Keratinocyte (primary cell): ENCODE data around the gene PDGFB. TPM values are rescaled to one million over a fixed set of nuclear protein-coding genes. Genes with fewer than 3 reads are reported as not detected.

ENCODE experiments used
- DNase-seq: peaks from one replicate; pipeline ENCODE4 v3.0.0-alpha.2; 2011; ENCODE audit warnings: low read depth, missing footprints, low spot score
- FAIRE-seq: peaks from 2 replicates; lab custom pipeline; 2011; peaks lifted over from hg19 to GRCh38; lab: Jason Lieb, UNC
- H2AFZ ChIP-seq: 2 replicates; pipeline ENCODE4 v1.6.0; 2012; ENCODE audit warnings: low read length, control low read depth, inconsistent platforms; ENCODE audit not compliant: control insufficient read depth
- H3K27ac ChIP-seq: 2 replicates; pipeline ENCODE4 v1.5.1; 2011; ENCODE audit warnings: low read length; ENCODE audit not compliant: control insufficient read depth, insufficient read depth
- H3K27me3 ChIP-seq: 3 replicates; pipeline ENCODE4 v1.6.0; 2011; ENCODE audit warnings: low read length; ENCODE audit not compliant: control insufficient read depth, insufficient read depth; ENCODE audit errors: extremely low read depth
- H3K36me3 ChIP-seq, 2 experiments: 2 replicates in 1 of 2; 3 replicates in 1 of 2; pipeline ENCODE4 v1.5.1; 2011; ENCODE audit warnings: low read length in 2 of 2, mild to moderate bottlenecking in 1 of 2; ENCODE audit not compliant: control insufficient read depth in 2 of 2, insufficient read depth in 2 of 2; ENCODE audit errors: extremely low read depth in 1 of 2
- H3K4me1 ChIP-seq: 3 replicates; pipeline ENCODE4 v1.5.1; 2011; ENCODE audit warnings: low read length; ENCODE audit not compliant: control insufficient read depth, insufficient read depth; ENCODE audit errors: extremely low read depth
- H3K4me2 ChIP-seq: 3 replicates; pipeline ENCODE4 v1.6.0; 2011; ENCODE audit warnings: low read depth, low read length; ENCODE audit not compliant: control insufficient read depth, insufficient read depth; ENCODE audit errors: extremely low read depth
- H3K4me3 ChIP-seq, 3 experiments: fragments of 200-600 bp in 1 of 3; sonication (generic) in 1 of 3; 2 replicates in 2 of 3; 3 replicates in 1 of 3; pipeline ENCODE4 v1.5.1; 2011 to 2016; ENCODE audit warnings: low read length in 3 of 3, mild to moderate bottlenecking in 3 of 3, control low read depth in 2 of 3, inconsistent platforms in 1 of 3, low read depth in 1 of 3, mixed read lengths in 1 of 3, mixed run types in 1 of 3, moderate library complexity in 1 of 3; ENCODE audit not compliant: control insufficient read depth in 2 of 3, insufficient read depth in 2 of 3; ENCODE audit errors: extremely low read depth in 1 of 3
- H3K79me2 ChIP-seq: 2 replicates; pipeline ENCODE4 v1.6.0; 2012; ENCODE audit warnings: low read length; ENCODE audit not compliant: control insufficient read depth, insufficient read depth
- H3K9ac ChIP-seq: 3 replicates; pipeline ENCODE4 v1.6.0; 2011; ENCODE audit warnings: low read length; ENCODE audit not compliant: control insufficient read depth, insufficient read depth; ENCODE audit errors: extremely low read depth
- H3K9me1 ChIP-seq: 3 replicates; pipeline ENCODE4 v1.6.0; 2011; ENCODE audit warnings: low read length; ENCODE audit not compliant: control insufficient read depth, insufficient read depth; ENCODE audit errors: extremely low read depth
- H3K9me3 ChIP-seq: 2 replicates; pipeline ENCODE4 v1.5.1; 2012; ENCODE audit warnings: low read depth, low read length; ENCODE audit not compliant: control insufficient read depth
- H4K20me1 ChIP-seq: 3 replicates; pipeline ENCODE4 v1.6.0; 2011; ENCODE audit warnings: low read length; ENCODE audit not compliant: control insufficient read depth, insufficient read depth; ENCODE audit errors: extremely low read depth
- CTCF ChIP-seq, 3 experiments: IDR thresholded peaks in 1 of 3; conservative IDR thresholded peaks in 1 of 3; optimal IDR thresholded peaks in 1 of 3; 2 replicates in 2 of 3; 3 replicates in 1 of 3; pipeline versions ENCODE3 to v1.5.1; 2011; ENCODE audit warnings: low read length in 3 of 3, mild to moderate bottlenecking in 3 of 3, moderate library complexity in 2 of 3, control low read depth in 1 of 3, inconsistent platforms in 1 of 3; ENCODE audit not compliant: insufficient read depth in 2 of 3; ENCODE audit errors: extremely low read depth in 1 of 3
- EZH2 ChIP-seq: IDR thresholded peaks from one replicate; pipeline ENCODE4 v1.6.1; 2012; ENCODE audit warnings: inconsistent platforms, mild to moderate bottlenecking, low read length, moderate library complexity
- dilution Hi-C: fragments of 300-500 bp; cut with MboI; formaldehyde crosslinking; loops from one replicate; pipeline ENCODE4 v1.7.0; 2020; ENCODE audit warnings: low sequenced_read_pairs; ENCODE audit not compliant: extremely low pct_ligation_motif_present
- polyA plus RNA-seq, 5 experiments: library from polyadenylated mRNA; depleted of rRNA in 3 of 5; stranded (reverse) in 3 of 5; stranded (forward) in 1 of 5; unstranded in 1 of 5; fragments of >200 nt; gene quantifications; 1 replicate in 1 of 5; 2 replicates in 3 of 5; 3 replicates in 1 of 5; pipeline versions ENCODE4 v1.2.1 to v1.2.3, GENCODE V29; 2011 to 2012; ENCODE audit warnings: missing spikeins in 2 of 5, low read depth in 1 of 5, low replicate concordance in 1 of 5

The PDGFB gene
- polyA plus RNA-seq, 1 donor (not counting 4 experiments of a cell fraction or from before 2014, with no cell fraction given): 6.0 TPM

- no peak overlapping the region for H3K4me2 ChIP-seq
- DNase-seq: no peak
- dilution Hi-C loops: no loop called here
Measured at GRCh38 chr22:39206491-39206890, 38.3 kb downstream of the PDGFB start.

GRCh38 chr22:39205344-39206021 is 39.3 kb downstream of the PDGFB start:
- dilution Hi-C loops: no loop called here
- TF ChIP-seq EZH2: no peak
- TF ChIP-seq CTCF (optimal IDR thresholded peaks at IDR 0.05 in 1 of 3, IDR thresholded peaks at IDR 0.05 in 1 of 3, conservative IDR thresholded peaks at IDR 0.05 in 1 of 3; ENCODE audit: extremely low read depth in 1 of 3, insufficient read depth in 2 of 3, low read length in 3 of 3): no peak
- no peaks in the 10 kb centered on the region for H3K79me2 ChIP-seq
- H3K4me3 ChIP-seq: no peak overlapping the region
- peak overlapping the region; percentile 43 for H3K27ac ChIP-seq
- H3K9me1 ChIP-seq: no peaks in the 10 kb centered on the region
- FAIRE-seq (peak; percentile 90), DNase-seq (no peak)
- H3K4me2 ChIP-seq: peak overlapping the region; percentile 62
- H3K27me3 ChIP-seq: no peaks in the 10 kb centered on the region
- H3K36me3 ChIP-seq: no peaks in the 10 kb centered on the region
- H2AFZ ChIP-seq: no peak overlapping the region
- no peaks in the 10 kb centered on the region for H4K20me1 ChIP-seq
- peaks cover 44% of the 10 kb centered on the region for H3K4me1 ChIP-seq
- no peaks in the 10 kb centered on the region for H3K9me3 ChIP-seq
- peak overlapping the region; percentile 9 for H3K9ac ChIP-seq

More at GRCh38 chr22:39206491-39206890, 38.3 kb downstream of the PDGFB start:
- Histone ChIP-seq H3K4me1 (peaks cover 44% of the 10 kb centered on the region), H3K4me3 (no peak overlapping the region), H2AFZ (no peak overlapping the region), H4K20me1 (no peaks in the 10 kb centered on the region), H3K9me3 (no peaks in the 10 kb centered on the region), H3K9me1 (no peaks in the 10 kb centered on the region), H3K36me3 (no peaks in the 10 kb centered on the region), H3K79me2 (no peaks in the 10 kb centered on the region), H3K27me3 (no peaks in the 10 kb centered on the region), H3K27ac (peak overlapping the region; percentile 26), H3K9ac (no peak overlapping the region)
- TF ChIP-seq CTCF (optimal IDR thresholded peaks at IDR 0.05 in 1 of 3, IDR thresholded peaks at IDR 0.05 in 1 of 3, conservative IDR thresholded peaks at IDR 0.05 in 1 of 3; ENCODE audit: extremely low read depth in 1 of 3, insufficient read depth in 2 of 3, low read length in 3 of 3) (no peak), EZH2 (no peak)
- FAIRE-seq: no peak
